GM21423 (cell line): ENCODE results near the gene DGKB.

ENCODE experiments used
- ATAC-seq: cut with Tn5 transposase; IDR thresholded peaks from one replicate; pipeline ENCODE4 v1.9.1; 2021; ENCODE audit warnings: mild to moderate bottlenecking, moderate library complexity; ENCODE audit not compliant: unreplicated experiment

DGKB gene

GRCh38 chr7:14902589-14903067, at the start of gene DGKB:
TSS of gene DGKB (minus strand) at chr7:14902751.
- ATAC-seq, result no peak

GRCh38 chr7:14950013-14950412, 47.5 kb upstream of the DGKB start:
- ATAC-seq, result no peak

- no peak for ATAC-seq
Measured at GRCh38 chr7:14938181-14938580, 35.6 kb upstream of the DGKB start.

- ATAC-seq, result no peak
Measured at GRCh38 chr7:14937581-14937980, 35.0 kb upstream of the DGKB start.

GRCh38 chr7:14936554-14936953, 34.0 kb upstream of the DGKB start:
- ATAC-seq, result no peak

- ATAC-seq, result no peak
Measured at GRCh38 chr7:14934839-14935238, 32.3 kb upstream of the DGKB start.

GRCh38 chr7:14931511-14932215, 29.1 kb upstream of the DGKB start:
- no peak for ATAC-seq

- no peak for ATAC-seq
Measured at GRCh38 chr7:14924398-14924797, 21.8 kb upstream of the DGKB start.

- no peak for ATAC-seq
Measured at GRCh38 chr7:14911077-14911476, 8.5 kb upstream of the DGKB start.

GRCh38 chr7:14908697-14909096, 6.1 kb upstream of the DGKB start:
- no peak for ATAC-seq

- no peak for ATAC-seq
Measured at GRCh38 chr7:14905764-14906163, 3.2 kb upstream of the DGKB start.

- no peak for ATAC-seq
Measured at GRCh38 chr7:14900051-14900450, 2.5 kb downstream of the DGKB start.

- no peak for ATAC-seq
Measured at GRCh38 chr7:14899030-14899429, 3.5 kb downstream of the DGKB start.

GRCh38 chr7:14896461-14896860, 6.1 kb downstream of the DGKB start:
- no peak for ATAC-seq

GRCh38 chr7:14894826-14895225, 7.7 kb downstream of the DGKB start:
- ATAC-seq, result no peak

GRCh38 chr7:14892961-14893360, 9.6 kb downstream of the DGKB start:
- ATAC-seq, result no peak

GRCh38 chr7:14891289-14891688, 11.3 kb downstream of the DGKB start:
- ATAC-seq, result no peak

- ATAC-seq, result no peak
Measured at GRCh38 chr7:14888962-14889361, 13.6 kb downstream of the DGKB start.

GRCh38 chr7:14886533-14886932, 16.0 kb downstream of the DGKB start:
- no peak for ATAC-seq

- no peak for ATAC-seq
Measured at GRCh38 chr7:14875941-14876587, 26.5 kb downstream of the DGKB start.

GRCh38 chr7:14871880-14872279, 30.7 kb downstream of the DGKB start:
- no peak for ATAC-seq

- no peak for ATAC-seq
Measured at GRCh38 chr7:14870394-14870793, 32.2 kb downstream of the DGKB start.

- ATAC-seq, result no peak
Measured at GRCh38 chr7:14868937-14869336, 33.6 kb downstream of the DGKB start.
